ENCODE measurements around the gene CES1.

The CES1 gene

GRCh38 chr16:55832773-55833691, at the start of gene CES1:
CES1 (minus strand) TSS chr16:55833096; CDS start chr16:55833055, 41 bp downstream.
- no peak for DNase-seq (ENCODE audit: low spot score)
- TF ChIP-seq CTCF (IDR thresholded peaks at IDR 0.05; ENCODE audit: extremely low read depth, missing control alignments), result no peak

- no peak for TF ChIP-seq CTCF (IDR thresholded peaks at IDR 0.05; ENCODE audit: extremely low read depth, missing control alignments)
- no peak for DNase-seq (ENCODE audit: low spot score)
These were observed 44.0 kb upstream of the CES1 start for GRCh38 chr16:55876854-55877253.

- TF ChIP-seq CTCF (IDR thresholded peaks at IDR 0.05; ENCODE audit: extremely low read depth, missing control alignments), result no peak
- no peak for DNase-seq (ENCODE audit: low spot score)
These were observed 42.4 kb upstream of the CES1 start, which contains the start of gene CES5A for GRCh38 chr16:55875273-55875672. CES5A (minus strand) TSS chr16:55875373; CDS start chr16:55875221, 152 bp downstream.

- no peak for TF ChIP-seq CTCF (IDR thresholded peaks at IDR 0.05; ENCODE audit: extremely low read depth, missing control alignments)
- DNase-seq (ENCODE audit: low spot score), result no peak
These were observed 40.2 kb upstream of the CES1 start for GRCh38 chr16:55873122-55873521.

GRCh38 chr16:55872130-55872529, 39.2 kb upstream of the CES1 start:
- no peak for TF ChIP-seq CTCF (IDR thresholded peaks at IDR 0.05; ENCODE audit: extremely low read depth, missing control alignments)
- DNase-seq (ENCODE audit: low spot score), result no peak

GRCh38 chr16:55871411-55872038, 38.6 kb upstream of the CES1 start:
- no peak for DNase-seq (ENCODE audit: low spot score)
- TF ChIP-seq CTCF (IDR thresholded peaks at IDR 0.05; ENCODE audit: extremely low read depth, missing control alignments), result no peak

GRCh38 chr16:55868980-55869379, 36.1 kb upstream of the CES1 start:
- no peak for TF ChIP-seq CTCF (IDR thresholded peaks at IDR 0.05; ENCODE audit: extremely low read depth, missing control alignments)
- DNase-seq (ENCODE audit: low spot score), result no peak

Measured in GM20000 (cell line).